ENCODE measurements around the gene OVCA2.

The OVCA2 gene

DNA sequence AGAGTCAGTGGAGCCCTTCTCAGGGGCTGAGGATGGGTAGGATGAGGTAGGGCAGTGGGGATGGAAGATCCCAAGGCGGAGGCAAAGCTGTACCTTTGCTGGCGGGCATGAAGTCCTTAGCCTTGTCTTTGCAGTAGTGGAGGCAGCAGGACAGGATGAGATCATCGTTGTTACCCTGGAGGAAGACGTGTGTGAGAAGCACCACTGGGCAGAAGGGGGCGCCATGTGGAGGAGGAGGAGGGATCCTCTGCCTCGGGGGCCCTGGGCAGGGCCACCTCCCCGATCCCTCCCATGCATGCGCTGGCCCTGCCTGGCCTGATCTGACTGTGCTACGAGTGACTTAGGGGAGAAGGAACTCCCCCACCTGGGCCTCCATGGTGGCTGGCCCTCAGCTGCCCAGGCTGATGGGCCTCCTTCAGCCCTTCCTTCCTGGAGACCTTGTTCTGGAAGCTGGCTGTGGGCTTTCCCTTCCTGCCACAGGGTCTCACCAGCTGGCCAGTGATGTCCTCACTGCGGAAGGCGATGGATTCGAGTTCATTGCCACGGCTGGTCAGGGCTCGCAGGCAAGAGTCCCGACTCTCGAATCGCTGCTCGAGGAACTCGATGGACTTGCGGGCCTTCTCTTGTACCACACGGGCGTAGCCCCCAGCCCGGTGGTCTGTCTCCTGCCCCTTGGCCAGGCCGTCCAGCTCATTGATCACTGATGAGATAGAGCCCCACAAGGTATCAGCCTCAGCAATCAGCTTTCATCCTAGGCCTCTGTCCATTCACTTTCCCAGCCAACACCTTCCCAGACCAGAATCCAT is 23.4 kb downstream of the OVCA2 start:
- H3K9me3 ChIP-seq (ENCODE audit: insufficient read depth, low read depth, low read length) = no peaks in the 10 kb centered on the region
- no peak overlapping the region for H3K4me3 ChIP-seq (ENCODE audit: low read length)
- no peak overlapping the region for H3K9ac ChIP-seq (ENCODE audit: low read depth, low read length)
- H3K36me3 ChIP-seq (ENCODE audit: insufficient read depth, low read depth, low read length) = peaks cover 22% of the 10 kb centered on the region; the same call in 1 of the 2 replicates
- H3K27me3 ChIP-seq (ENCODE audit: insufficient read depth, low read length) = peaks cover 8% of the 10 kb centered on the region
- H3K4me1 ChIP-seq (ENCODE audit: insufficient read depth, low read length) = peaks cover 13% of the 10 kb centered on the region; the same call in 1 of the 2 replicates
- no peak overlapping the region for H3K27ac ChIP-seq (ENCODE audit: low read length)

DNA sequence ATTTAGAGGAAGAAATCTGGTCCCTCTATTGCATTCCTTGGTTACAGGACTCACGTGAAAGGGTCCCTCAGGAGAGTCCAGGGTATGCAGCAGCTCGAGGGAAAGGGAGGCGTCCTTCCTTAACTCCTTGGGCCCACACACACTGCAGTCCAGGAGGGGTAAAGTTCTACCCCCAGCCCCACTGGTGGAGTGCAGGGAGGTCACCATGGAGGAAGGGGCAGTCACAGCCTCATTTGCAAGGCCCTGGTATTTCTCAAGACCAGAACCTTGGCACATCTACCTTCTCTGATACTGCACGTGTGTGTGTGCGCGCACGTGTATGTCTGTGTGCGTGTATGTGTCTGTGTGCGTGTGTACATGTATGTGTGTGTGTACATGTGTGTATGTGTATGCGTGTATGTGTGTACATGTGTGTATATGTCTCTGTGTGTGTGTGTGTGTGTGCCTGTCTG is 24.2 kb downstream of the OVCA2 start:
- Histone ChIP-seq H3K27me3 (ENCODE audit: insufficient read depth, low read length) (no peaks in the 10 kb centered on the region; the same call in 1 of the 2 replicates), H3K27ac (ENCODE audit: low read length) (no peak overlapping the region), H3K4me3 (ENCODE audit: low read length) (no peak overlapping the region), H3K9me3 (ENCODE audit: insufficient read depth, low read depth, low read length) (no peaks in the 10 kb centered on the region), H3K4me1 (ENCODE audit: insufficient read depth, low read length) (peaks cover 16% of the 10 kb centered on the region), H3K9ac (ENCODE audit: low read depth, low read length) (no peak overlapping the region), H3K36me3 (ENCODE audit: insufficient read depth, low read depth, low read length) (peaks cover 22% of the 10 kb centered on the region; the same call in 1 of the 2 replicates)

GRCh38 chr17:2067048-2067561 is 25.3 kb downstream of the OVCA2 start:
- Histone ChIP-seq H3K4me1 (ENCODE audit: insufficient read depth, low read length) (peaks cover 17% of the 10 kb centered on the region), H3K9me3 (ENCODE audit: insufficient read depth, low read depth, low read length) (no peaks in the 10 kb centered on the region), H3K4me3 (ENCODE audit: low read length) (no peak overlapping the region), H3K27me3 (ENCODE audit: insufficient read depth, low read length) (no peaks in the 10 kb centered on the region), H3K9ac (ENCODE audit: low read depth, low read length) (no peak overlapping the region), H3K36me3 (ENCODE audit: insufficient read depth, low read depth, low read length) (peaks cover 22% of the 10 kb centered on the region; the same call in 1 of the 2 replicates), H3K27ac (ENCODE audit: low read length) (no peak overlapping the region)

GRCh38 chr17:2067608-2068024 is 25.8 kb downstream of the OVCA2 start:
- Histone ChIP-seq H3K9me3 (ENCODE audit: insufficient read depth, low read depth, low read length) (no peaks in the 10 kb centered on the region), H3K4me1 (ENCODE audit: insufficient read depth, low read length) (peaks cover 12% of the 10 kb centered on the region), H3K4me3 (ENCODE audit: low read length) (no peak overlapping the region), H3K27me3 (ENCODE audit: insufficient read depth, low read length) (no peaks in the 10 kb centered on the region), H3K27ac (ENCODE audit: low read length) (no peak overlapping the region), H3K9ac (ENCODE audit: low read depth, low read length) (no peak overlapping the region), H3K36me3 (ENCODE audit: insufficient read depth, low read depth, low read length) (peaks cover 22% of the 10 kb centered on the region; the same call in 1 of the 2 replicates)

- H3K4me3 ChIP-seq (ENCODE audit: low read length) = no peak overlapping the region
- no peaks in the 10 kb centered on the region for H3K27me3 ChIP-seq (ENCODE audit: insufficient read depth, low read length)
- no peaks in the 10 kb centered on the region for H3K9me3 ChIP-seq (ENCODE audit: insufficient read depth, low read depth, low read length)
- peaks cover 21% of the 10 kb centered on the region; the same call in 1 of the 2 replicates for H3K36me3 ChIP-seq (ENCODE audit: insufficient read depth, low read depth, low read length)
- H3K27ac ChIP-seq (ENCODE audit: low read length) = no peak overlapping the region
- H3K4me1 ChIP-seq (ENCODE audit: insufficient read depth, low read length) = peaks cover 8% of the 10 kb centered on the region
- H3K9ac ChIP-seq (ENCODE audit: low read depth, low read length) = no peak overlapping the region
These were observed 26.3 kb downstream of the OVCA2 start for GRCh38 chr17:2068031-2068518.

DNA sequence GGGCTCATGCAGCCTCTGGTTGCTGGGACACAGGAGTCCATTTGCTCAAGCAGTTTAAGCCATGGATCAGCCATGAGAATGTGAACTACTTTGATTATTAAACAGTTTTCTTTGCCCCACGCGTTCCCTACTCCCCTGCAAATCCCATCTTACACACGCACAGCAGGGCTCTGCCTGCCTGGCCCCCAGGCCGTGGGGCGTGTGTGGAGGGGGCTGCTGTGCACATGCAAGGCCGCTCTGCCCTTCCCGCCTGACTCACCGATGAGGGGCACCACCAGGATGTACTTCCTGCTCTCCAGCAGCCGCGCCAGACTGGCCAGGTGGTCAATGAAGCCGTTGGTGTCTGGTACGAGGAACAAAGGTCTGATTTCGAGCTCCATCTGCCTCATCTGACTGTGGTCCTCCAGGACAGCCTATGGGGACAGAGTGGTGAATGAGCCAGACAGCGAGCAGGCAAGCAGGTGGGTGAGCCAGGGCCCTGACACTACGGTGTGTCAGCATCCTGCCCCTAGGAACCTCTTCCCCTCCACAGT is 26.8 kb downstream of the OVCA2 start:
- peaks cover 16% of the 10 kb centered on the region; the same call in 1 of the 2 replicates for H3K36me3 ChIP-seq (ENCODE audit: insufficient read depth, low read depth, low read length)
- H3K4me1 ChIP-seq (ENCODE audit: insufficient read depth, low read length) = peaks cover 4% of the 10 kb centered on the region
- no peak overlapping the region for H3K9ac ChIP-seq (ENCODE audit: low read depth, low read length)
- H3K27me3 ChIP-seq (ENCODE audit: insufficient read depth, low read length) = no peaks in the 10 kb centered on the region
- no peaks in the 10 kb centered on the region for H3K9me3 ChIP-seq (ENCODE audit: insufficient read depth, low read depth, low read length)
- no peak overlapping the region for H3K27ac ChIP-seq (ENCODE audit: low read length)
- H3K4me3 ChIP-seq (ENCODE audit: low read length) = no peak overlapping the region

DNA sequence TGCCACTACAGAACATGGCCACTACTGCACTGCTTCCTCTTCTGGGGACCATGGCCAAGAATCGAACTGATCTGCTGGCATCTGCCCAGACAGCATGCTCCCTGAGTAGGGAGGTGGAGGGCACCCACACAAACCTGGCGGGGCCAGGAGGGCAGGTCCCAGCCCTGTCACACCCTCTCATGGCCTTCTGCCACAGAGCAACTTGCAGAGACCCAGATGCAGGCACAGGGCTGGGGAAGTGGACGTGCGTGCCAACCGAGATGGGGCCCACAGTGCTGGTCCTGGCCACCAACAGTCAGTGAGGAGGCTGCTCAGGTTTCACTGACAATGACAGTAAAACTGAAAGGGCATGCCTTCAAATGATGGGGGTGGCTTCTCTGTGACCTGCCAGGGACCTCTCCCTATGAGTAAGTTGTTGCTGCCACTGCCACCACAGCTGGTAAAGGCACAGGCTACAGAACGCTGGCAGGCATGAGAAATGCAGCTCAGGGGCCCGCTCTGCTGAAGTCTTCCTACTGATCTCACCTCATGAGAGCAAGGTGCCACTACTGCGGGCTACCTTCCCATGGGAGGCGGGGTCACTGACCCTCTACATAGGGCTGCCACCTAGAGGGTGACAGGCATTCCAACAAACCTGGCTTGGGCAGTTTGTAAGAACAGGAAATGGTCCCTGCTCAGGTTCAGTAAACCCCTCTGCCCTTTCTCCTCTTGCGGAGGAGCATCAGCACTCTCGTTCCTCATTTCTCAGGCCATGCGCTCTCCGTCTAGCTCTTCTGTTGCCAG is 28.6 kb downstream of the OVCA2 start:
- no peak overlapping the region for H3K9ac ChIP-seq (ENCODE audit: low read depth, low read length)
- H3K36me3 ChIP-seq (ENCODE audit: insufficient read depth, low read depth, low read length) = peaks cover 12% of the 10 kb centered on the region; the same call in 1 of the 2 replicates
- no peaks in the 10 kb centered on the region for H3K27me3 ChIP-seq (ENCODE audit: insufficient read depth, low read length)
- no peak overlapping the region for H3K27ac ChIP-seq (ENCODE audit: low read length)
- no peaks in the 10 kb centered on the region for H3K9me3 ChIP-seq (ENCODE audit: insufficient read depth, low read depth, low read length)
- H3K4me3 ChIP-seq (ENCODE audit: low read length) = no peak overlapping the region
- H3K4me1 ChIP-seq (ENCODE audit: insufficient read depth, low read length) = peaks cover 6% of the 10 kb centered on the region; the same call in 1 of the 2 replicates

DNA sequence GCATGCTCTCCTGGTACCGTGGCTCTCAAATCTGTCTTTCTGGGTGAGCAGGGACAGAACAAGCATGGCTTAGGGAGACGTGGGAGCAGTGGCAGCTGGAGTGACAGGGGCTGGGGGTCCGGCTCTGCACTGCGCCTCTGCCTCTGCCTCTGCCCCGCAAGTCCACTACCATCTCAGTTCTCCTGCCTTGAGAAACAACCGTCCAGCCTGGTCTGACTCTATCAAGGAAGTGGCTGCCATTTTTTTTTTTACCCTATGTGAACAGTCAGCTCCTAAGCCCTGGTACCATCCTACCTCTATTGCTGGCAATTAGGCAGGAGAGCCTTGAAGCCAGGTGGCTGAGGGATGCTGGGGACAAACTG is 29.2 kb downstream of the OVCA2 start:
- Histone ChIP-seq H3K9ac (ENCODE audit: low read depth, low read length) (no peak overlapping the region), H3K4me1 (ENCODE audit: insufficient read depth, low read length) (peaks cover 8% of the 10 kb centered on the region), H3K4me3 (ENCODE audit: low read length) (no peak overlapping the region), H3K36me3 (ENCODE audit: insufficient read depth, low read depth, low read length) (peaks cover 10% of the 10 kb centered on the region; the same call in 1 of the 2 replicates), H3K27me3 (ENCODE audit: insufficient read depth, low read length) (no peaks in the 10 kb centered on the region), H3K9me3 (ENCODE audit: insufficient read depth, low read depth, low read length) (no peaks in the 10 kb centered on the region), H3K27ac (ENCODE audit: low read length) (no peak overlapping the region)

DNA sequence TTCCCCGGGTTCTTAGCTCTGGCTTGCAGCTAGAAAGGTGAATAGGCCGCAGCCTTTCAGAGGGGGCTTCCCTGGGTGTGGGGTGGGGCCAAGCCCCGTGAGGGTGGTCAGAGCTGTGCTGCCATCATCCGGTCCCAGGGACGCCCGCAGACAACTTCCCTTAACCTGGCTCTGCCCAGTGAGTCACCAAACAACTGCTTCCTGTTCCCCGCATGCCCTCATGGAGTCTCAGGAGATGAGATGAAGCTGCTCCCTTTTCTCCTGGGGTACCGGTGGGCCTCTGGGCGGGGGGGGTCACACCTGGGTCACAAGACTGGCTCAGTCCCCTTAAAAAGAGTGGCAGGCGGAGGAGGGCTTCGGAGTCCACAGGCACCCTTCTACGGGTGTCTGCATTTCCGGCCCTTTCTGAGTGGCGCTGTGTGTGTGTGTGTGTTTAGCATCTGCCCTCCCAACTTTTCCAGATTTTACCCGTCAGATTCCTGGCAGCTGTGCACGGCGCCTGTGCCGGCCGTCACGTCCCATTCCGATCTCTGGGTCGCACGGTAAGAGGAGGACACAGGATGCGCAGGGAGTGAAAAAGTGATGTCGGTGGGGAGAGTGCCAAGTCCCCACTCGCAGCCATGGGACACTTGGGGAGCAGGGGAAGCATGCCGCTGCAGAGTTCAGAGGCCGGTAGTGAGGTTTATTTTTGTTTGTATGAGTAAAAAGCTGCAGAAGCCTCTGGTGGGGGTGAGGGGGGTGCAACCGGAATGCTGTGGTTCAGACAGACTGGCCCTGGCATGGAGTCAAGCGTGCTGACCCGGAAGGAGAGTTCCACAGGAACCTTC is 29.8 kb downstream of the OVCA2 start:
- no peak overlapping the region for H3K27ac ChIP-seq (ENCODE audit: low read length)
- H3K36me3 ChIP-seq (ENCODE audit: insufficient read depth, low read depth, low read length) = peaks cover 5% of the 10 kb centered on the region; the same call in 1 of the 2 replicates
- no peaks in the 10 kb centered on the region for H3K9me3 ChIP-seq (ENCODE audit: insufficient read depth, low read depth, low read length)
- H3K9ac ChIP-seq (ENCODE audit: low read depth, low read length) = no peak overlapping the region
- no peak overlapping the region for H3K4me3 ChIP-seq (ENCODE audit: low read length)
- no peaks in the 10 kb centered on the region for H3K27me3 ChIP-seq (ENCODE audit: insufficient read depth, low read length)
- peaks cover 8% of the 10 kb centered on the region for H3K4me1 ChIP-seq (ENCODE audit: insufficient read depth, low read length)

GRCh38 chr17:2074919-2075318 is 33.1 kb downstream of the OVCA2 start:
- H3K9ac ChIP-seq (ENCODE audit: low read depth, low read length) = no peak overlapping the region
- no peak overlapping the region for H3K4me3 ChIP-seq (ENCODE audit: low read length)
- no peak overlapping the region for H3K27ac ChIP-seq (ENCODE audit: low read length)
- H3K27me3 ChIP-seq (ENCODE audit: insufficient read depth, low read length) = no peaks in the 10 kb centered on the region
- peaks cover 14% of the 10 kb centered on the region for H3K36me3 ChIP-seq (ENCODE audit: insufficient read depth, low read depth, low read length)
- no peaks in the 10 kb centered on the region for H3K9me3 ChIP-seq (ENCODE audit: insufficient read depth, low read depth, low read length)
- peaks cover 8% of the 10 kb centered on the region for H3K4me1 ChIP-seq (ENCODE audit: insufficient read depth, low read length)

Measured in iPS-20b (cell line).